Measurements from ENCODE around the gene IRX2. TPM values are rescaled to one million over a fixed set of nuclear protein-coding genes. Genes with fewer than 3 reads are reported as not detected.

Gene IRX2
- total RNA-seq, result under 1 TPM in 1 of 2 donors, not detected in 1; 0.27 TPM
- under 1 TPM in 1 of 2 donors, not detected in 1; 0.20 TPM for polyA plus RNA-seq
- long read RNA-seq, donor 1, result 0 reads
- long read RNA-seq, donor 2, result 0 reads

DNA sequence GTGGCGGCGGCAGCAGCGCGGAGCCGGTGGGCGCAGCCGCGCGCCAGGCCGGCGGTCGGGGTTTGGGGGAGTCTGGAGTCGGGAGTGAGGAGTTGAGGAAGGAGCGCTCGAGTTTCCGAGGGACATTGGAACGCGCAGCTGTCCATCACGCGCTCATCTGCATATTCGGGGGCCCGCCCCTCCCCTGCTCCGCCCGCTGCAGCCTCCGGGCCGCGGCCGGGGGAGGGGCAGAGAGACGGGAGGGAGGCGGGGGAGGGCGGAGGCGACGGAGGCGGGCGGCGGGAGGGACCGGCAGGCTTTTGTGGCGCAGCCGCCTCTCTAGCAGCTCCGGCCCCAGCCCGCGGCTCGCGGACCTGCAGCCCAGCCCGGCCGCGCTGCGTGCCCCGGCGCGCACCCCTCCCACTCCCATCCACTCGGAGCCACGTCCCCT, at the start of gene IRX2:
IRX2 (minus strand) TSS at position 86 of the 430 bp plus-strand sequence. CDS start 264 bp downstream, outside the sequence.
- Histone ChIP-seq H3K4me1 (ENCODE audit: control insufficient read depth in 1 of 2, insufficient read depth in 2 of 2, low read length in 2 of 2) (no peaks in the 10 kb centered on the region), H3K27me3 (ENCODE audit: control insufficient read depth in 1 of 2, insufficient read depth in 2 of 2, low read length in 1 of 2) (no peaks in the 10 kb centered on the region), H3K27ac (ENCODE audit: low read depth in 1 of 2, low read length in 2 of 2) (no peak within 1 kb of the TSS), H3K9me3 (ENCODE audit: control insufficient read depth, low read length) (no peaks in the 10 kb centered on the region), H3K36me3 (ENCODE audit: control insufficient read depth in 1 of 2, insufficient read depth in 2 of 2, low read length in 1 of 2) (no peaks in the 10 kb centered on the region), H3K4me3 (ENCODE audit: low read length in 2 of 2) (peak within 1 kb of the TSS; percentile 12 to 37)
- WGBS, 2 donors, result 1 to 3% methylated on average over 6 to 53 of the region's 53 CpGs
- DNase-seq, result peak in 1 of 2 donors; percentile 78
- no peak for ATAC-seq (ENCODE audit: low FRiP score)
- intact Hi-C loops (cut with DNase I), result no loop called here

DNA sequence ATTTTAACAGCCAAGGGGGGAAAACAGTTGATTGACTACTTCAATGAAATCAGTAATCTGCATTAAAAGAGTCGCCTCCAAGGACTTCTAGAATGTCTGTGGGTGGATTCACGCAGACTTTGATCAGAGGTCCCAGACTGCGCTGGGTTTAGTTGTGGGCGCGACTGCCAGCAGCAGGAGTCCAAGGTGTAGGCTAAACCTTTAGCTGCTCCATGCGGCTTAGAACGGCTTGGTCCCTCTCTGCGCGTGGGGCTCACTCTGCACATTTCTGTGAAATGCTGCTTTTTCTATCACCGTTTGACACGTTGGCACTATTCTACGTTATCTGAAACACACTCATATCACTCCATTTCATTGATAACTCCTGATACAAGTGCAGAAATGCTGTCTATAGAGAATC, 48.6 kb upstream of the IRX2 start:
- intact Hi-C loops (cut with DNase I), result no loop called here
- DNase-seq (no peak), ATAC-seq (ENCODE audit: low FRiP score) (no peak)
- no peaks in the 10 kb centered on the region for H3K36me3 ChIP-seq (ENCODE audit: control insufficient read depth in 1 of 2, insufficient read depth in 2 of 2, low read length in 1 of 2)
- H3K4me3 ChIP-seq (ENCODE audit: low read length in 2 of 2), result no peak overlapping the region
- H3K27me3 ChIP-seq (ENCODE audit: control insufficient read depth in 1 of 2, insufficient read depth in 2 of 2, low read length in 1 of 2), result no peaks in the 10 kb centered on the region
- no peak overlapping the region for H3K27ac ChIP-seq (ENCODE audit: low read depth in 1 of 2, low read length in 2 of 2)
- no peaks in the 10 kb centered on the region for H3K9me3 ChIP-seq (ENCODE audit: control insufficient read depth, low read length)
- 65 to 69% methylated on average over 12 of the region's 12 CpGs for WGBS, 2 donors
- H3K4me1 ChIP-seq (ENCODE audit: control insufficient read depth in 1 of 2, insufficient read depth in 2 of 2, low read length in 2 of 2), result no peaks in the 10 kb centered on the region

DNA sequence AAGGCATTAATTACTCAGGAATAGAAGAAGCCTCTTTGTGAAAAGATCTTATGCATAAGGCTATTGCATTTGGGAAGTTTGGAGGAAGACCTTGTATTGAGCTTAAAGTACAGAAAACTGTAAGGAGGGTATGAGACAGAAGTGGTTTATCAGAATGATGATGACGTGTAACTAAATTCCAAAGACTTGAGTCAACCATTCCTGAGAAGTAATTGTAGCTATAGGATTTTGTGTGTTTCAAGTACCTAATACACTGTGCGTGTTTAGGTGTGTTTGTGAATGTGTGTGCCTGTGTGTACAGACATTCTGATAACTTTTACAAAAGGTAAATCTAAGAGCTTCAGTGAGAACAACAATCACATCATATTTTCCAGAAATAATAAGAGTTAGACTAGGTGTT, 46.5 kb upstream of the IRX2 start:
- Histone ChIP-seq H3K4me1 (ENCODE audit: control insufficient read depth in 1 of 2, insufficient read depth in 2 of 2, low read length in 2 of 2) (no peaks in the 10 kb centered on the region), H3K9me3 (ENCODE audit: control insufficient read depth, low read length) (no peaks in the 10 kb centered on the region), H3K4me3 (ENCODE audit: low read length in 2 of 2) (no peak overlapping the region), H3K27ac (ENCODE audit: low read depth in 1 of 2, low read length in 2 of 2) (no peak overlapping the region), H3K27me3 (ENCODE audit: control insufficient read depth in 1 of 2, insufficient read depth in 2 of 2, low read length in 1 of 2) (no peaks in the 10 kb centered on the region), H3K36me3 (ENCODE audit: control insufficient read depth in 1 of 2, insufficient read depth in 2 of 2, low read length in 1 of 2) (no peaks in the 10 kb centered on the region)
- intact Hi-C loops (cut with DNase I), result no loop called here
- DNase-seq (no peak), ATAC-seq (ENCODE audit: low FRiP score) (no peak)
- 41 to 50% methylated on average over 2 of the region's 2 CpGs for WGBS, 2 donors

DNA sequence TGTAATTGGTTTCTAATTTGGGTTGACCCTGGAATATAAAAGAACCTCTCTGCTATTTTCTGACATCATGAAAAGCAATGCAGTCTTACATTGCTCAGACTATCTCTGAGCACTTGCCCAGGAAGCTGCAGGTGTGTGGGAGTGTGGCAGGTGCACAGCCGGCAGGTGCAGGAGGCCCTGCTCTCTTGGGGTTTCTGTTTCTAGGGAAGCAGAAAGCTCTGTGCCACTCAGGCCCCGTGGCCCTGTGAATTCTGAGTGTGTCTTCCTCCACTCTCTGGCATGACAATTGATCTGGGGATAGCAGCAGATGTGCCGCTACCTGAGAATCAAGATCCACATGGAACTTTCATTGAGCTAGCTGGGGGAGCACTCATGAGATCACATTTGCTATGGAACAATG, 45.7 kb upstream of the IRX2 start:
- H3K36me3 ChIP-seq (ENCODE audit: control insufficient read depth in 1 of 2, insufficient read depth in 2 of 2, low read length in 1 of 2), result no peaks in the 10 kb centered on the region
- no peaks in the 10 kb centered on the region for H3K27me3 ChIP-seq (ENCODE audit: control insufficient read depth in 1 of 2, insufficient read depth in 2 of 2, low read length in 1 of 2)
- H3K27ac ChIP-seq (ENCODE audit: low read depth in 1 of 2, low read length in 2 of 2), result no peak overlapping the region
- ATAC-seq (ENCODE audit: low FRiP score) (no peak), DNase-seq (no peak)
- H3K9me3 ChIP-seq (ENCODE audit: control insufficient read depth, low read length), result no peaks in the 10 kb centered on the region
- H3K4me1 ChIP-seq (ENCODE audit: control insufficient read depth in 1 of 2, insufficient read depth in 2 of 2, low read length in 2 of 2), result no peaks in the 10 kb centered on the region
- H3K4me3 ChIP-seq (ENCODE audit: low read length in 2 of 2), result no peak overlapping the region
- intact Hi-C loops (cut with DNase I), result no loop called here
- 71 to 75% methylated on average over 3 of the region's 3 CpGs for WGBS, 2 donors

DNA sequence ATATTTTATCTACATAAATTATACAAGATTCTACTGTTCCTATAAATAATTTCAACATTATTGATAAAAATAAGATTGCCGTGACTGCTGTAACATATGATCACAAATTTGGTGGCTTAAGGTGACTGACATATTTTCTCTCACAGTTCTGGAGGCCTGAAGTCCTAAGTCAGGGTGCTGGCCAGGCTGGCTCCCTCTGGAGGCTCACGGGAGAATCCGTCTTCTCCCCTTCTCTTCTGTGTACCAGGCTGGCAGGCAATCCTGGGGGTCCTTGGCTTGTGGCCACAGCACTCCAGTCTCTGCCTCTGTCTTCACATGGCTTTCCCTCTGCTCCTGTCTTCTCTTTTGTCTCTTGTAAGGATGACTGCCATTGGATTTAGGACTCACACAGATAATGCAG, 31.7 kb upstream of the IRX2 start:
- 62 to 81% methylated on average over 3 of the region's 3 CpGs for WGBS, 2 donors
- ATAC-seq (ENCODE audit: low FRiP score) (no peak), DNase-seq (no peak)
- H3K4me1 ChIP-seq (ENCODE audit: control insufficient read depth in 1 of 2, insufficient read depth in 2 of 2, low read length in 2 of 2), result no peaks in the 10 kb centered on the region
- intact Hi-C loops (cut with DNase I), result no loop called here
- H3K27me3 ChIP-seq (ENCODE audit: control insufficient read depth in 1 of 2, insufficient read depth in 2 of 2, low read length in 1 of 2), result no peaks in the 10 kb centered on the region
- H3K4me3 ChIP-seq (ENCODE audit: low read length in 2 of 2), result no peak overlapping the region
- no peaks in the 10 kb centered on the region for H3K36me3 ChIP-seq (ENCODE audit: control insufficient read depth in 1 of 2, insufficient read depth in 2 of 2, low read length in 1 of 2)
- no peak overlapping the region for H3K27ac ChIP-seq (ENCODE audit: low read depth in 1 of 2, low read length in 2 of 2)
- no peaks in the 10 kb centered on the region for H3K9me3 ChIP-seq (ENCODE audit: control insufficient read depth, low read length)

DNA sequence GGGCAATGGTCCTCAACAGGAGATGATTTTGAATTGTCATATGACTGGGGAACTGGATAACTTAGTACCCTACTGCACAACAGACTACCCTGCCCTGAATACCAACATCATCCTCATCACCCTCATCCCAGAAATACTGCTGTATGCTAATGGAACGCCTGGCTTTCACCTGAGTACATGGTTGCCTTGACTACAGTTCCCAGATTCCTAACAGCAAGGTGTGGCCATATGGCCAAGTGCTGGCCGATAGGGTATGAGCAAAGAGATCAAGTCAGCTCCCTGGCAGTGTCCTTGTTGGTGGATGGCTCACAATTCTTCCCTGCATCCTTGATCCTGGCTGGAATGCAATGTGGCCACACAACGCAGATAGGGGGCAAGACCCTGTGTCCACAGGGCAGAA, 31.2 kb upstream of the IRX2 start:
- H3K4me1 ChIP-seq (ENCODE audit: control insufficient read depth in 1 of 2, insufficient read depth in 2 of 2, low read length in 2 of 2), result no peaks in the 10 kb centered on the region
- intact Hi-C loops (cut with DNase I), result no loop called here
- no peak overlapping the region for H3K4me3 ChIP-seq (ENCODE audit: low read length in 2 of 2)
- no peak for ATAC-seq (ENCODE audit: low FRiP score)
- H3K9me3 ChIP-seq (ENCODE audit: control insufficient read depth, low read length), result no peaks in the 10 kb centered on the region
- no peak for DNase-seq
- H3K36me3 ChIP-seq (ENCODE audit: control insufficient read depth in 1 of 2, insufficient read depth in 2 of 2, low read length in 1 of 2), result no peaks in the 10 kb centered on the region
- H3K27ac ChIP-seq (ENCODE audit: low read depth in 1 of 2, low read length in 2 of 2), result no peak overlapping the region
- WGBS, 2 donors, result 81% methylated on average over 3 of the region's 3 CpGs
- no peaks in the 10 kb centered on the region for H3K27me3 ChIP-seq (ENCODE audit: control insufficient read depth in 1 of 2, insufficient read depth in 2 of 2, low read length in 1 of 2)

DNA sequence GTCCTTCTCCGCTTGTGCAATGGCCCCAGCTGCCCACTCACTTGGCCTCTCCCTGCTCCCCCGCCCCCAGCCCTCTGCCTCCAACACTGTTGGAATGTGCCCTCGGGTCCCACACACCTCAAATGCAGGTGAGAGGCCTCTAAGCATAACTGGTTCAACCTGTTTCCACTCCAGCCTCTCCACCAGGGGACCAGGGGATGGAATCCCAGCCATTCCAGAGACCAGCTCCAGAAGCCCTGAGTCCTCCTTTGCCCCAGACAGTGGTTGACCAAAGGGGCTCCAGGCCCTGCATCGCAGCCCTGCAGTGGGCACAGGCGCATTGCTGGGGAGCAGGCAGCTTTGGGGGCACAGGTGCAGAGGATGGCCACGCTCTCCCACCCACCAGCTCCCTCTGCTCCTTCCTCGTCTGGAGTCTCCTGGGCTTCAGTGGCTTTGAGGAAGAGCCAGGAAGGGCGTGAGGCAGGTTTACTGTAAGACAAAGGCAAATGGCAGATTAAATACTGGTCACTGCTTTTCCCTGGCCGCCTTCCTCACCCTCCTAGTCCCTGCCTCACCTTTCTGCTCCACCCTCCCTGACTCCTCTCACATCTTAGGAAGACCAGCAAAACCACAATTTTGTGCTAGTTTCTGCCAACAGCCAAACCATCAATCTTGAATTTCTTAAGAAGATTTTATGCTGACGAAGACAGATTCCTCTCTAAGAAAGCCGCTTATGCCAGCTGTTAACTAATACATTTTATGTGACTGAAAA, 29.1 kb upstream of the IRX2 start:
- WGBS, 2 donors, result 63% methylated on average over 11 of the region's 11 CpGs
- DNase-seq, result no peak
- no peaks in the 10 kb centered on the region for H3K9me3 ChIP-seq (ENCODE audit: control insufficient read depth, low read length)
- H3K36me3 ChIP-seq (ENCODE audit: control insufficient read depth in 1 of 2, insufficient read depth in 2 of 2, low read length in 1 of 2), result no peaks in the 10 kb centered on the region
- intact Hi-C loops (cut with DNase I), result no loop called here
- H3K27me3 ChIP-seq (ENCODE audit: control insufficient read depth in 1 of 2, insufficient read depth in 2 of 2, low read length in 1 of 2), result no peaks in the 10 kb centered on the region
- no peak overlapping the region for H3K27ac ChIP-seq (ENCODE audit: low read depth in 1 of 2, low read length in 2 of 2)
- no peak for ATAC-seq (ENCODE audit: low FRiP score)
- no peak overlapping the region for H3K4me3 ChIP-seq (ENCODE audit: low read length in 2 of 2)
- H3K4me1 ChIP-seq (ENCODE audit: control insufficient read depth in 1 of 2, insufficient read depth in 2 of 2, low read length in 2 of 2), result no peaks in the 10 kb centered on the region

DNA sequence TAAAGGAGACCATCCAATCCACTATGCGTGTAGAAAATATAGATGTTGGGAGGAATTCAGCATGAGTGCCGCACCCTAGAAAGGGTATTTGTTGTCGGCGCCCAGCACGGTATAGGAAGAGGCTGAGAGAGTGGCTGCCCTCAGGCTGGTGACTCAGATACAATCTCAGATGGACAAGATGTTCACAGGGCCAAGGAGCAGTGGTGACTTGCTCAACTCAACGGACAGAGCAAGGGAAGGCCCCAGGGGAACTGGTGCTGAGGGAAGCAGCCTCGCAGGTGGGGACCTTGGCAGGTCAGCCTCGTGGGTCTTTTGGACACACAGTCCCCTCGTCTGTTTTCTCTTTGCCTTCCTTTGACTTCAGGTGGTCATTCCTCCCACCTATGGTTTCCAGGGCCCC, 28.0 kb upstream of the IRX2 start:
- no peak for ATAC-seq (ENCODE audit: low FRiP score)
- no peak overlapping the region for H3K27ac ChIP-seq (ENCODE audit: low read depth in 1 of 2, low read length in 2 of 2)
- intact Hi-C loops (cut with DNase I), result no loop called here
- H3K4me3 ChIP-seq (ENCODE audit: low read length in 2 of 2), result no peak overlapping the region
- H3K36me3 ChIP-seq (ENCODE audit: control insufficient read depth in 1 of 2, insufficient read depth in 2 of 2, low read length in 1 of 2), result no peaks in the 10 kb centered on the region
- no peaks in the 10 kb centered on the region for H3K4me1 ChIP-seq (ENCODE audit: control insufficient read depth in 1 of 2, insufficient read depth in 2 of 2, low read length in 2 of 2)
- WGBS, 2 donors, result 69 to 71% methylated on average over 9 of the region's 9 CpGs
- no peaks in the 10 kb centered on the region for H3K27me3 ChIP-seq (ENCODE audit: control insufficient read depth in 1 of 2, insufficient read depth in 2 of 2, low read length in 1 of 2)
- no peaks in the 10 kb centered on the region for H3K9me3 ChIP-seq (ENCODE audit: control insufficient read depth, low read length)
- DNase-seq, result no peak
